T47D (cell line): ENCODE results near the gene LTB.
"Not testable (repeated sequence)": the region's sequence is repeated elsewhere in the genome, so short reads cannot be mapped to it uniquely, and the experiment has no call there.

Experiments
- DNase-seq, 2 experiments: peaks; one replicate each; pipeline versions ENCODE4 v3.0.0 to v3.0.0-alpha.2; 2011 to 2012; ENCODE audit warnings: low read depth in 1 of 2, low spot score in 1 of 2
- JUND ChIP-seq: IDR thresholded peaks from 2 replicates; pipeline ENCODE4 v1.6.1; 2012; ENCODE audit warnings: low read depth
- in situ Hi-C: cut with HindIII; loops from 2 replicates; pipeline ENCODE4 v1.10.0; 2016; ENCODE audit warnings: low sequenced_read_pairs, low pct_unique_long_range_greater_than_20kb

LTB gene

GRCh38 chr6:31619805-31620585 lies 37.8 kb upstream of the LTB start:
- DNase-seq: peak; percentile 93 to 100
- no peak for TF ChIP-seq JUND
- in situ Hi-C loops: no loop called here

GRCh38 chr6:31617010-31617409 lies 34.8 kb upstream of the LTB start:
- in situ Hi-C loops: no loop called here
- DNase-seq: no peak
- no peak for TF ChIP-seq JUND

GRCh38 chr6:31615748-31616147 lies 33.5 kb upstream of the LTB start:
- no peak for TF ChIP-seq JUND
- no peak for DNase-seq
- in situ Hi-C loops: no loop called here

- in situ Hi-C loops: no loop called here
- no peak for TF ChIP-seq JUND
- no peak for DNase-seq
Observed at GRCh38 chr6:31614684-31615578, 32.7 kb upstream of the LTB start, which contains the start of gene AIF1. TSS of gene AIF1 (plus strand) at chr6:31615234. CDS start at chr6:31615330, 96 bp downstream.

DNA sequence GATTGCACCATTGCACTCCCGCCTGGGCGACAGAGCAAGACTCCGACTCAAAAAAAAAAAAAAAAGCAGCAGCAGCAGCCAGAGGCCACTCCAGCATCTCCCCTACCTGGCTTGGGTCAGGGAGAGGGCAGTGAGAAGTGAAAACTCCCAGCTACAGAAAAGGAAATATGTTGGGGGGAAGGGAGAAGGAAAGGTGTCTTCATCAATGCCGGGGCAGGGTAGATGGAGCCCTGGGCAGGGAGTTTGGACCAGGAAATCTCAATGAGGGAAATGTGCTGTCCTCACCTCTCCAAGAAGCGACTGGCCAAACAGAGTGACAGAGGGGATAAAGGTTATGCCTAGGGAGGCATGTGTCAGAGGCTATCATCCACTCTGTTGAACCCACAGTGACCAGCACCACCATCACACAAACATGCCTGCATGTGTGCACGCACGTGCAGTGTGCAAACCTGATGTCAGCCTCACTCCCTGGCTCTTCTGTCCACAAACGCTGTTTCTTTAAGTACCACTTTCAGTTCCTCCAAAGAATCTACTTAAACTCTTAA lies 31.9 kb upstream of the LTB start:
- in situ Hi-C loops: no loop called here
- no peak for DNase-seq
- no peak for TF ChIP-seq JUND

DNA sequence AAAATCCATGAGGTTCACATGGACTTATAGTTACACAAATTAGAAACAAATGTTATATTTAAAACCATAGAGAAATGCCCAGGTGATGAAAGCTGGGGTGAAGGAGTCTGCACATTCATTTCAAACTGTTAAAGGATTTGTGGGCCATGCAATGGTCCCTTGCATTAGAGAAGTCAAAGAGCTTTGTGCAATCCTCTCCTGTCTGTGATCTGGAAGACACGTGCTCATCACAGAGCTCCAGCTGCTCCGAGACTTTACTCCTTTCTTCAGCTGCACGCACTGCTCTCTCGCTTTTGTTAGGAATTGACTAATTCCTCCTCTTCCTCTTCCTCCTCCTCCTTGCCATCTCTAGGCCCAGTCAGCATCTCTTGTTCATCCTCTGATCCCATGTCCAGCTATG lies 28.7 kb upstream of the LTB start:
- TF ChIP-seq JUND: no peak
- in situ Hi-C loops: no loop called here
- no peak for DNase-seq

DNA sequence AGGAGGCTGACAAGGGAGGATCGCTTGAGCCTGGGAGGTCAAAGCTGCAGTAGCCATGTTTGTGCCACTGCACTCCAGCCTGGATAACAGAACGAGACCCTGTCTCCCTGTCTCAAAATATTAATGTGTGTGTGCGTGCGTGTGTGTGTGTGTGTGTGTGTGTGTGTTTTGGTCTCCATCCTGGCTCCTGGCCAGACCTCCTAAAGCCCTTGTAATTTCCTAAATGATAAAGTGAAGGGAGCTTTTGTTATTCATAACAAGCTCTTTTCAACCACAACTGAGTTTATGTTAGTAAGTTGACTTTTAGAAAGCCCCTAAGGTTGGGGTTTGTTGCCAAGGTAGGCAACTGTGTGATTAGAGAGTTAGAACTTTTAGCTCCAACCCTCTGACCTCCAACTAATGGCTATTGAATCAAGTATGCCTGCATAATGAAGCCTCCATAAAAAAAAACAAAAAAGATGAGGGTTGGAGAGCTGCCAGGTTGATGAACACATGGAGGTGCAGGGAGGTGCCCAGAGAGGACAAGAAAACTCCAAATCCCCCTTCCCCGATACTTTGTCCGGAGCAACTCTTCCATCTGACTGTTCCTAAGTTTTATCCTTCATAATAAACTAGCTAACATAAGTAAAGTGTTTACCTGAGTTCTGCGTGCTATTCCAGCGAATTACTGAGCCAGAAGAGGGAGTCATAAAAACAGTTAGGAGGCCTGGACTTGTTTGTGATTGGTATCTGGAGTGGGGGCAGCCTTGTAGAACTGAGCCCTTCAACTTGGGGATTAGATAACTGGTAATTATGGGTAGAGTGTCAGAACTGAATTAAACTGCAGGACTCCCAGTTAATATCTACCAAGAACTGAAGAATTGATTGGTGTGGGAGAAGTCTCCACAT lies 27.5 kb upstream of the LTB start:
- in situ Hi-C loops: no loop called here
- TF ChIP-seq JUND: no peak
- DNase-seq: no peak

DNA sequence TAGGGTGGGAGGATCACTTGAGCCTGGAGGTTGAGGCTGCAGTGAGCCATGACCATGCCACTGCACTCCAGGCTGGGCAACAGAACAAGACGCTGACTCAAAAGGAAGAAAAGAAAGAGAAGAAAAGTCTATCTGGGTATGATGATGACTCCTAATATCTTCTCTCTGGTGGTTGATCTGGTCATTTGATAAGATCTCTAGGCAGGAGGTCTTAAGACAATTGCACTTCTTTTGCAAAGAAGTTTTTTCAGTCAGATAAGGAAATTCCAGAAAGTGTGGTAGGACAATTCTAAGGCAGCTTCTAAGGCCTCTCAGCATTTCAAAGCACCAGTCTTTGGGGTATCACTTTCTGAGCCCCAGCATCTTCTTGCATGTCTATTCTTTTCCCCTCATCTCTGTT lies 25.1 kb upstream of the LTB start:
- TF ChIP-seq JUND: no peak
- in situ Hi-C loops: no loop called here

DNA sequence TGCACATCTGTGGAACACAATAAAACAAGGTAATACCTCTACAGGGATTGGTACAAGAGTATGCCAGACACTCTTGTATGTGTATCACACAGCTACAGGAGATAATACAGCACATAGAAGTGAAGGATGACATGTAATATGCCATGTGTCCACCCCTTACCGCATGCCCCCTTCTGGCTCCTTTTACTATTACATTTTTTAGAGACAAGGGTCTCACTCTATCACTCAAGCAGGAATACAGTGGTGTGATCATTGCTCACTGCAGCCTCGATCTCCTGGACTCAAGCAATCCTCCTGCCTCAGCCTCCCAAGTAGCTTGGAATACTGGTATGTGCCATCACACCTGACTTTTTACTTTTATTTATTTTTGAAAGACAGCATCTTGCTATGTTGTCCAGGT lies 14.8 kb upstream of the LTB start:
- in situ Hi-C loops: no loop called here
- peak in 1 of 2 experiments; percentile 54 for DNase-seq
- no peak for TF ChIP-seq JUND

More for the DNA sequence above, 25.1 kb upstream of the LTB start:
- no peak for DNase-seq

DNA sequence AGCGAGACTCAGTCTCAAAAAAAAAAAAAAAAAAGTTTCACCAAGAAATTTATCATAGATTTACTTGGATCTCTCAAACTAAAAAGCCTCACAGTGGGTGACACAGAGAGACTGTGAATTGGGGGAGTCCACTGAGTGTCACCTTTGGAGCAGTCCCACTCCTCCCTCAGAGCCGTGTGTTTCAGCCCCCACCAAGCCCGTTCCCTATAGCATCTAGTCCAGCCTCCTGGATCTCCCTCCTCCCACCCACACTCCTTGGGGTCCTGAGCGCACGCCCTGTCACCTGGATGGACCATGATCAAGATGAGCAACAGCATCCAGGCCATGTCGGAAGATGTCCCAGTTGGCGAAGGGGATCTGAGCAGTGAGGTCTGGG lies 10.2 kb upstream of the LTB start:
- no peak for DNase-seq
- in situ Hi-C loops: no loop called here
- TF ChIP-seq JUND: no peak

GRCh38 chr6:31590691-31591090 lies 8.5 kb upstream of the LTB start:
- in situ Hi-C loops, DNase-seq: not testable (repeated sequence)
